Transverse colon (tissue), 4 donors: ENCODE data around the gene USP17L30. TPM values are rescaled to one million over a fixed set of nuclear protein-coding genes. Genes with fewer than 3 reads are reported as not detected.
"Not testable (repeated sequence)": the region's sequence is repeated elsewhere in the genome, so short reads cannot be mapped to it uniquely, and the experiment has no call there.

ENCODE experiments used
- DNase-seq: peaks from one replicate; pipeline ENCODE4 v3.0.0-alpha.2; 2019
- H3K27ac ChIP-seq, 4 donors: fragments of 200-600 bp; sonication (generic); 2 replicates each; pipeline ENCODE4 v1.5.1; 2016 to 2018; ENCODE audit warnings: inconsistent platforms in 4 of 4
- H3K27me3 ChIP-seq: fragments of 200-600 bp; sonication (generic); 2 replicates; pipeline ENCODE4 v1.5.1; 2017; ENCODE audit warnings: inconsistent platforms
- H3K36me3 ChIP-seq, 4 donors: fragments of 200-600 bp; sonication (generic); 2 replicates each; pipeline ENCODE4 v1.5.1; 2017 to 2019; ENCODE audit warnings: inconsistent platforms in 4 of 4
- H3K4me1 ChIP-seq, 4 donors: fragments of 200-600 bp; sonication (generic); 2 replicates each; pipeline ENCODE4 v1.5.1; 2017 to 2020; ENCODE audit warnings: inconsistent platforms in 4 of 4
- H3K4me3 ChIP-seq, 4 donors: fragments of 200-600 bp; sonication (generic); 1 replicate in 1 of 4; 2 replicates in 3 of 4; pipeline versions ENCODE4 v1.5.1 to v1.6.1; 2017 to 2019; ENCODE audit warnings: inconsistent platforms in 4 of 4
- H3K9me3 ChIP-seq, 2 donors: fragments of 200-600 bp; sonication (generic); 2 replicates each; pipeline ENCODE4 v1.5.1; 2017 to 2019; ENCODE audit warnings: inconsistent platforms in 2 of 2
- WGBS, 2 donors: methylation state at CpG; one replicate each; pipeline ENCODE4 v1.1.5; 2018; ENCODE audit warnings: low coverage in 1 of 2; 5-methylcytosine and 5-hydroxymethylcytosine counted together
- in situ Hi-C, 4 donors: fragments of 200-750 bp; cut with MboI; loops; one replicate each; pipeline versions ENCODE4 v1.15.0 to v1.15.1; 2017; ENCODE audit warnings: low sequenced_read_pairs in 3 of 4, low pct_ligation_motif_present in 1 of 4, low pct_unique_long_range_greater_than_20kb in 1 of 4
- intact Hi-C: fragments of 100-400 bp; cut with DNase I; formaldehyde crosslinking; loops from one replicate; pipeline ENCODE4 v1.15.1; 2023; ENCODE audit warnings: low total_unique reads
- total RNA-seq, 4 donors: library from RNA; depleted of rRNA; stranded (reverse); fragments of >200 nt; gene quantifications; one replicate each; pipeline ENCODE4 v1.1.0, GENCODE V29; 2016

USP17L30 gene
- not detected for total RNA-seq

- H3K27me3 ChIP-seq, in situ Hi-C loops, H3K4me3 ChIP-seq, DNase-seq, H3K27ac ChIP-seq, H3K36me3 ChIP-seq, intact Hi-C loops, H3K9me3 ChIP-seq, H3K4me1 ChIP-seq: not testable (repeated sequence)
- no CpG with 5 or more reads among the region's 15 CpGs for whole genome bisulfite sequencing, 2 donors
Measured at GRCh38 chr4:9362829-9363228, at the start of gene USP17L30. Gene USP17L30, plus strand, starts transcription at chr4:9363129. Its CDS starts 0 bp downstream, at chr4:9363129.

GRCh38 chr4:9324191-9324590 lies 38.7 kb upstream of the USP17L30 start:
- H3K27me3 ChIP-seq, H3K4me1 ChIP-seq, DNase-seq, H3K4me3 ChIP-seq, in situ Hi-C loops, H3K36me3 ChIP-seq, H3K27ac ChIP-seq, H3K9me3 ChIP-seq, intact Hi-C loops: not testable (repeated sequence)
- 83 to 84% methylated on average over 4 to 5 of the region's 13 CpGs for WGBS, 2 donors

DNA sequence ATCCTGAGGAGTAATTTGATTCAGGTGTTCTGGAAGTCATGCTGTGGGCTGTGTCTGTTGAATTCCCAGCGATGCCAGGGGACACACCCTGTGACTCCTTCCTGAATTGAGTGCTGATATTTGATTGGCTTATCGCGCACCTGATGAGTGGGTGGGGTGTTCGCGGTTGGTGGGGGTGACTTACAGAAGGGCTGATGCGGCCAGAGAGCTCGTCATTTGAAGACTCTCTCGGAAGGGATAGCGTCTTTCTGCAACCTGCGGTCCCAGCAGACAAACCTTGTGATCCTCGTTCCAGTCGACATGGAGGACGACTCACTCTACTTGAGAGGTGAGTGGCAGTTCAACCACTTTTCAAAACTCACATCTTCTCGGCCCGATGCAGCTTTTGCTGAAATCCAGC lies 38.1 kb upstream of the USP17L30 start, which contains the start of gene USP17L24:
TSS of gene USP17L24 (plus strand) at position 301 of the 400 bp plus-strand sequence. CDS start at position 301, 0 bp downstream.
- H3K4me3 ChIP-seq, in situ Hi-C loops, H3K4me1 ChIP-seq, DNase-seq, H3K27me3 ChIP-seq, H3K36me3 ChIP-seq, H3K9me3 ChIP-seq, H3K27ac ChIP-seq, intact Hi-C loops: not testable (repeated sequence)
- WGBS, 2 donors, result no CpG with 5 or more reads among the region's 15 CpGs

DNA sequence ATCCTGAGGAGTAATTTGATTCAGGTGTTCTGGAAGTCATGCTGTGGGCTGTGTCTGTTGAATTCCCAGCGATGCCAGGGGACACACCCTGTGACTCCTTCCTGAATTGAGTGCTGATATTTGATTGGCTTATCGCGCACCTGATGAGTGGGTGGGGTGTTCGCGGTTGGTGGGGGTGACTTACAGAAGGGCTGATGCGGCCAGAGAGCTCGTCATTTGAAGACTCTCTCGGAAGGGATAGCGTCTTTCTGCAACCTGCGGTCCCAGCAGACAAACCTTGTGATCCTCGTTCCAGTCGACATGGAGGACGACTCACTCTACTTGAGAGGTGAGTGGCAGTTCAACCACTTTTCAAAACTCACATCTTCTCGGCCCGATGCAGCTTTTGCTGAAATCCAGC lies 33.3 kb upstream of the USP17L30 start, which contains the start of gene USP17L25:
TSS of gene USP17L25 (plus strand) at position 301 of the 400 bp plus-strand sequence. CDS start at position 301, 0 bp downstream.
- in situ Hi-C loops, H3K27ac ChIP-seq, DNase-seq, H3K36me3 ChIP-seq, intact Hi-C loops, H3K4me3 ChIP-seq, H3K27me3 ChIP-seq, H3K4me1 ChIP-seq, H3K9me3 ChIP-seq: not testable (repeated sequence)
- no CpG with 5 or more reads among the region's 15 CpGs for WGBS, 2 donors

DNA sequence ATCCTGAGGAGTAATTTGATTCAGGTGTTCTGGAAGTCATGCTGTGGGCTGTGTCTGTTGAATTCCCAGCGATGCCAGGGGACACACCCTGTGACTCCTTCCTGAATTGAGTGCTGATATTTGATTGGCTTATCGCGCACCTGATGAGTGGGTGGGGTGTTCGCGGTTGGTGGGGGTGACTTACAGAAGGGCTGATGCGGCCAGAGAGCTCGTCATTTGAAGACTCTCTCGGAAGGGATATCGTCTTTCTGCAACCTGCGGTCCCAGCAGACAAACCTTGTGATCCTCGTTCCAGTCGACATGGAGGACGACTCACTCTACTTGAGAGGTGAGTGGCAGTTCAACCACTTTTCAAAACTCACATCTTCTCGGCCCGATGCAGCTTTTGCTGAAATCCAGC lies 28.6 kb upstream of the USP17L30 start, which contains the start of gene USP17L26:
TSS of gene USP17L26 (plus strand) at position 301 of the 400 bp plus-strand sequence. CDS start at position 301, 0 bp downstream.
- H3K4me1 ChIP-seq, H3K4me3 ChIP-seq, H3K9me3 ChIP-seq, H3K27me3 ChIP-seq, in situ Hi-C loops, intact Hi-C loops, H3K36me3 ChIP-seq, DNase-seq, H3K27ac ChIP-seq: not testable (repeated sequence)
- no CpG with 5 or more reads among the region's 15 CpGs for WGBS, 2 donors

- H3K27me3 ChIP-seq, H3K4me3 ChIP-seq, H3K9me3 ChIP-seq, DNase-seq, H3K27ac ChIP-seq, in situ Hi-C loops, H3K4me1 ChIP-seq, H3K36me3 ChIP-seq, intact Hi-C loops: not testable (repeated sequence)
- no CpG with 5 or more reads among the region's 15 CpGs for WGBS, 2 donors
Measured at GRCh38 chr4:9339103-9339502, 23.8 kb upstream of the USP17L30 start, which contains the start of gene USP17L5. Gene USP17L5, plus strand, starts transcription at chr4:9339403. Its CDS starts 0 bp downstream, at chr4:9339403.

DNA sequence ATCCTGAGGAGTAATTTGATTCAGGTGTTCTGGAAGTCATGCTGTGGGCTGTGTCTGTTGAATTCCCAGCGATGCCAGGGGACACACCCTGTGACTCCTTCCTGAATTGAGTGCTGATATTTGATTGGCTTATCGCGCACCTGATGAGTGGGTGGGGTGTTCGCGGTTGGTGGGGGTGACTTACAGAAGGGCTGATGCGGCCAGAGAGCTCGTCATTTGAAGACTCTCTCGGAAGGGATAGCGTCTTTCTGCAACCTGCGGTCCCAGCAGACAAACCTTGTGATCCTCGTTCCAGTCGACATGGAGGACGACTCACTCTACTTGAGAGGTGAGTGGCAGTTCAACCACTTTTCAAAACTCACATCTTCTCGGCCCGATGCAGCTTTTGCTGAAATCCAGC lies 19.1 kb upstream of the USP17L30 start, which contains the start of gene USP17L27:
TSS of gene USP17L27 (plus strand) at position 301 of the 400 bp plus-strand sequence. CDS start at position 301, 0 bp downstream.
- H3K9me3 ChIP-seq, H3K4me1 ChIP-seq, H3K27ac ChIP-seq, DNase-seq, H3K27me3 ChIP-seq, in situ Hi-C loops, H3K4me3 ChIP-seq, intact Hi-C loops, H3K36me3 ChIP-seq: not testable (repeated sequence)
- WGBS, 2 donors, result no CpG with 5 or more reads among the region's 15 CpGs

- DNase-seq, in situ Hi-C loops, H3K27ac ChIP-seq, H3K9me3 ChIP-seq, intact Hi-C loops, H3K4me3 ChIP-seq, H3K4me1 ChIP-seq, H3K36me3 ChIP-seq, H3K27me3 ChIP-seq: not testable (repeated sequence)
- no CpG with 5 or more reads among the region's 15 CpGs for WGBS, 2 donors
Measured at GRCh38 chr4:9348593-9348992, 14.3 kb upstream of the USP17L30 start, which contains the start of gene USP17L28. Gene USP17L28, plus strand, starts transcription at chr4:9348893. Its CDS starts 0 bp downstream, at chr4:9348893.

- H3K4me3 ChIP-seq, intact Hi-C loops, H3K9me3 ChIP-seq, H3K4me1 ChIP-seq, DNase-seq, H3K27me3 ChIP-seq, H3K27ac ChIP-seq, H3K36me3 ChIP-seq, in situ Hi-C loops: not testable (repeated sequence)
- no CpG with 5 or more reads among the region's 18 CpGs for WGBS, 2 donors
Measured at GRCh38 chr4:9350866-9351265, 12.1 kb upstream of the USP17L30 start.

DNA sequence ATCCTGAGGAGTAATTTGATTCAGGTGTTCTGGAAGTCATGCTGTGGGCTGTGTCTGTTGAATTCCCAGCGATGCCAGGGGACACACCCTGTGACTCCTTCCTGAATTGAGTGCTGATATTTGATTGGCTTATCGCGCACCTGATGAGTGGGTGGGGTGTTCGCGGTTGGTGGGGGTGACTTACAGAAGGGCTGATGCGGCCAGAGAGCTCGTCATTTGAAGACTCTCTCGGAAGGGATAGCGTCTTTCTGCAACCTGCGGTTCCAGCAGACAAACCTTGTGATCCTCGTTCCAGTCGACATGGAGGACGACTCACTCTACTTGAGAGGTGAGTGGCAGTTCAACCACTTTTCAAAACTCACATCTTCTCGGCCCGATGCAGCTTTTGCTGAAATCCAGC lies 9.6 kb upstream of the USP17L30 start, which contains the start of gene USP17L29:
TSS of gene USP17L29 (plus strand) at position 301 of the 400 bp plus-strand sequence. CDS start at position 301, 0 bp downstream.
- H3K9me3 ChIP-seq, H3K27ac ChIP-seq, intact Hi-C loops, H3K27me3 ChIP-seq, DNase-seq, in situ Hi-C loops, H3K4me3 ChIP-seq, H3K36me3 ChIP-seq, H3K4me1 ChIP-seq: not testable (repeated sequence)
- WGBS, 2 donors, result no CpG with 5 or more reads among the region's 15 CpGs

GRCh38 chr4:9379881-9380280 lies 17.0 kb downstream of the USP17L30 start:
- H3K27me3 ChIP-seq, H3K36me3 ChIP-seq, H3K9me3 ChIP-seq, H3K4me3 ChIP-seq, H3K4me1 ChIP-seq, H3K27ac ChIP-seq, intact Hi-C loops, DNase-seq, in situ Hi-C loops: not testable (repeated sequence)
- 25% methylated on average over 1 of the region's 1 CpG; no CpG with 5 or more reads in 1 of the 2 donors for WGBS, 2 donors
